GM12878 (cell line): ENCODE results near the gene SEMA3D. TPM values are rescaled to one million over a fixed set of nuclear protein-coding genes. Genes with fewer than 3 reads are reported as not detected.

ENCODE experiments used
- ATAC-seq: fragments of 200-7000 bp; cut with Tn5 transposase; 3 replicates; pipeline ENCODE4 v1.9.1; 2020; ENCODE audit warnings: mild to moderate bottlenecking, moderate library complexity
- BruUV-seq: library from RNA; stranded (reverse); fragments of 400-500 nt; replicated peaks from 2 replicates; lab custom pipeline; 2021; lab: Mats Ljungman, UMichigan
- CTCF ChIA-PET: fragments of 300-600 bp; sonication (Branson Sonifier 250); formaldehyde crosslinking; extraction: SDS; loops from one replicate; lab custom pipeline; 2021; ENCODE audit warnings: inconsistent platforms; lab: Yijun Ruan, JAX
- POLR2A ChIA-PET: fragments of 350-600 bp; formaldehyde crosslinking; extraction: SDS; loops from one replicate; lab custom pipeline; 2021; ENCODE audit warnings: inconsistent platforms; lab: Charles Lee
- RAD21 ChIA-PET: fragments of 300-600 bp; sonication (Branson Sonifier 250); formaldehyde crosslinking; loops from one replicate; lab custom pipeline; 2023; ENCODE audit warnings: antibody characterized with exemption; ENCODE audit not compliant: unreplicated experiment; lab: Charles Lee
- SMC1A ChIA-PET: fragments of 300-600 bp; sonication (Branson Sonifier 250); formaldehyde crosslinking; loops from one replicate; lab custom pipeline; 2023; ENCODE audit not compliant: unreplicated experiment, uncharacterized antibody; lab: Charles Lee
- DNase-seq: peaks from one replicate; pipeline ENCODE4 v3.0.0-alpha.2; 2011; ENCODE audit warnings: low read depth, low spot score
- FAIRE-seq: peaks from 3 replicates; lab custom pipeline; 2011; peaks lifted over from hg19 to GRCh38; lab: Jason Lieb, UNC
- H2AFZ ChIP-seq: 2 replicates; pipeline ENCODE4 v1.6.0; 2011; ENCODE audit warnings: low read depth, low read length, control low read depth; ENCODE audit not compliant: control insufficient read depth
- H3K27ac ChIP-seq: 2 replicates; pipeline ENCODE4 v1.5.1; 2011; ENCODE audit warnings: control low read depth; ENCODE audit not compliant: control insufficient read depth, insufficient read depth
- H3K27me3 ChIP-seq, 2 experiments: replicated peaks in 1 of 2; 2 replicates each; pipeline versions ENCODE4 v1.6.0 to v1.6.1; 2011; ENCODE audit warnings: low read length in 1 of 2; ENCODE audit not compliant: control insufficient read depth in 2 of 2, insufficient read depth in 2 of 2
- H3K36me3 ChIP-seq, 2 experiments: 2 replicates each; pipeline ENCODE4 v1.5.1; 2011; ENCODE audit warnings: low read length in 1 of 2; ENCODE audit not compliant: control insufficient read depth in 2 of 2, insufficient read depth in 2 of 2
- H3K4me1 ChIP-seq: 2 replicates; pipeline ENCODE4 v1.6.1; 2011; ENCODE audit warnings: mild to moderate bottlenecking, low read length, moderate library complexity, mixed read lengths; ENCODE audit not compliant: control insufficient read depth, insufficient read depth
- H3K4me2 ChIP-seq: 2 replicates; pipeline ENCODE4 v1.6.0; 2011; ENCODE audit warnings: control low read depth; ENCODE audit not compliant: control insufficient read depth, insufficient read depth
- H3K4me3 ChIP-seq: fragments of 200-600 bp; sonication (generic); 2 replicates; pipeline ENCODE4 v1.5.1; 2016
- H3K79me2 ChIP-seq: 2 replicates; pipeline ENCODE4 v1.6.0; 2011; ENCODE audit warnings: low read length; ENCODE audit not compliant: control insufficient read depth, insufficient read depth
- H3K9ac ChIP-seq: 2 replicates; pipeline ENCODE4 v1.8.0; 2011; ENCODE audit warnings: low read length, control low read depth, mixed read lengths; ENCODE audit not compliant: control insufficient read depth, insufficient read depth
- H3K9me3 ChIP-seq: replicated peaks from 3 replicates; pipeline ENCODE4 v1.5.1; 2011; ENCODE audit warnings: mild to moderate bottlenecking, low read length; ENCODE audit not compliant: control insufficient read depth, insufficient read depth
- H4K20me1 ChIP-seq: 2 replicates; pipeline ENCODE4 v1.6.0; 2011; ENCODE audit not compliant: control insufficient read depth, insufficient read depth
- BCL11A ChIP-seq: IDR thresholded peaks from 2 replicates; pipeline ENCODE4 v1.6.1; 2011; ENCODE audit warnings: low read depth, low read length
- HDAC2 ChIP-seq: fragments of 200-600 bp; sonication (generic); IDR thresholded peaks from 2 replicates; pipeline ENCODE4 v1.6.1; 2017
- HDGF ChIP-seq: fragments of 450-650 bp; IDR thresholded peaks from 2 replicates; pipeline ENCODE4 v1.6.1; 2016; ENCODE audit warnings: antibody characterized with exemption
- KDM1A ChIP-seq: fragments of 200-600 bp; sonication (generic); IDR thresholded peaks from 2 replicates; pipeline ENCODE4 v1.6.1; 2016; ENCODE audit warnings: borderline replicate concordance
- MXI1 ChIP-seq: fragments of 150-350 bp; IDR thresholded peaks from 2 replicates; pipeline ENCODE4 v1.6.1; 2011; ENCODE audit warnings: low read depth, mild to moderate bottlenecking, inconsistent platforms, low read length, improper control_type of control experiment
- PML ChIP-seq: IDR thresholded peaks from 2 replicates; pipeline ENCODE4 v1.6.1; 2012; ENCODE audit warnings: low read length, inconsistent platforms
- STAT1 ChIP-seq: fragments of 450-650 bp; conservative IDR thresholded peaks from 2 replicates; pipeline ENCODE4 v1.6.1; 2014; ENCODE audit warnings: antibody characterized with exemption, mild to moderate bottlenecking
- STAT3 ChIP-seq: IDR thresholded peaks from 2 replicates; pipeline ENCODE4 v1.6.1; 2011; ENCODE audit warnings: low read depth, low read length, improper control_type of control experiment
- TAF1 ChIP-seq: IDR thresholded peaks from 2 replicates; pipeline ENCODE4 v1.6.1; 2011; ENCODE audit warnings: mild to moderate bottlenecking, low read depth, low read length, borderline replicate concordance
- ZNF207 ChIP-seq: fragments of 450-650 bp; IDR thresholded peaks from 2 replicates; pipeline ENCODE4 v1.6.1; 2014; ENCODE audit warnings: antibody characterized with exemption, mild to moderate bottlenecking, borderline replicate concordance
- ZZZ3 ChIP-seq: IDR thresholded peaks from 2 replicates; pipeline ENCODE4 v1.6.1; 2011; ENCODE audit warnings: low read depth; ENCODE audit not compliant: control insufficient read depth, insufficient read length
- WGBS: methylation state at CpG from one replicate; pipeline ENCODE4 v1.1.6; 2016; ENCODE audit warnings: low lambda C conversion rate; ENCODE audit not compliant: insufficient replicate concordance, insufficient coverage; ENCODE audit errors: missing lambda C conversion rate; 5-methylcytosine and 5-hydroxymethylcytosine counted together
- in situ Hi-C: fragments of 300-500 bp; cut with MboI; formaldehyde crosslinking; loops from 9 replicates; pipeline ENCODE4 v1.14.3; 2018; ENCODE audit warnings: mixed read lengths
- intact Hi-C: fragments of 100-400 bp; cut with micrococcal nuclease; formaldehyde crosslinking; loops from one replicate; pipeline ENCODE4 v1.14.2; 2022; ENCODE audit not compliant: unreplicated experiment
- polyA plus RNA-seq, 11 experiments: library from polyadenylated mRNA; depleted of rRNA in 4 of 11; unstranded in 6 of 11; stranded (reverse) in 5 of 11; fragments of >200 nt; fragmentation: Nextera tagmentation in 4 of 11; fragmentation: Illumina TruSeq in 1 of 11; extraction: Ambion mirVana in 4 of 11; extraction: Trizol in 1 of 11; gene quantifications; 1 replicate in 1 of 11; 2 replicates in 10 of 11; pipeline versions ENCODE4 v1.2.1 to v1.2.3, GENCODE V29; 2011 to 2016; ENCODE audit warnings: inconsistent platforms in 2 of 11, missing spikeins in 2 of 11, low read depth in 1 of 11
- total RNA-seq, 4 experiments: library from RNA; depleted of rRNA in 3 of 4; stranded (reverse); fragments of >200 nt in 3 of 4; fragmentation: Illumina TruSeq in 1 of 4; extraction: Trizol in 1 of 4; gene quantifications; 2 replicates each; pipeline versions ENCODE4 v1.2.1 to v1.2.3, GENCODE V29; 2013 to 2021
- TF ChIP-seq, protein P1 (sequence below): IDR thresholded peaks from 2 replicates; pipeline ENCODE4 v1.6.1; 2012; ENCODE audit warnings: low read depth, low read length, improper control_type of control experiment
- TF ChIP-seq, protein P2 (sequence below): fragments of 450-650 bp; IDR thresholded peaks from 2 replicates; pipeline ENCODE4 v1.6.1; 2017; ENCODE audit warnings: borderline replicate concordance
- TF ChIP-seq, protein P3 (sequence below): IDR thresholded peaks from 2 replicates; pipeline ENCODE4 v1.6.1; 2012; ENCODE audit warnings: mild to moderate bottlenecking, low read depth, low read length

The SEMA3D gene
- total and polyA plus RNA-seq, 10 of the 15 experiments (the other 5 are each of a cell fraction or from before 2014, with no cell fraction given): 0.04 TPM; not detected in 9

DNA sequence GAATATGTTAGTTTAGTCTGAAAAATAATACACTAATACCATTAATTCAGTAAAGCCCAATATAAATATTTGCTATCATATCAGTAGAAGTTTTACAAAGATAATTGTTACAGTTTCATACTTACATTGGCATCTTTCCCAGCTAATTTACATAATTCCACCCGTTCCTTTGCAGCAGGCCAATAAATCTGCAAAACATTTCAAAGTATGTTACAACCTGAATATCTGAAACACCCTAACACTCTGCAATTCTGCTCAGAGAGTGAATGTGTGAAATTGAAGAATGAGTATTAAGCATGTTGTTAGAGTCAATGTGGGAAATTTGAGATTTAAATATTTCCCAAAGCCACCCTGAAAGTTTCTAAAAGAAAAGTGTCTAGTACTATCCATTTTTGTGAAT is 105.5 kb downstream of the SEMA3D start:
- intact Hi-C loops (no loop called here), in situ Hi-C loops (no loop called here)
- H3K4me2 ChIP-seq: no peak overlapping the region
- no peaks in the 10 kb centered on the region for H3K9me3 ChIP-seq
- BruUV-seq: no TSS peak
- POLR2A ChIA-PET: no interaction called here
- H2AFZ ChIP-seq: no peak overlapping the region
- ATAC-seq (no peak), FAIRE-seq (no peak), DNase-seq (no peak)
- RAD21 ChIA-PET: no interaction called here
- no peak overlapping the region for H3K4me3 ChIP-seq
- H3K4me1 ChIP-seq: no peaks in the 10 kb centered on the region
- no peaks in the 10 kb centered on the region for H3K36me3 ChIP-seq
- H3K27me3 ChIP-seq: no peaks in the 10 kb centered on the region
- TF ChIP-seq TAF1 (no peak), STAT3 (no peak), STAT1 (no peak), MXI1 (no peak), KDM1A (no peak), HDGF (no peak), BCL11A (no peak), ZZZ3 (no peak), ZNF207 (no peak), HDAC2 (no peak), PML (no peak)
- TF ChIP-seq, protein P1, sequence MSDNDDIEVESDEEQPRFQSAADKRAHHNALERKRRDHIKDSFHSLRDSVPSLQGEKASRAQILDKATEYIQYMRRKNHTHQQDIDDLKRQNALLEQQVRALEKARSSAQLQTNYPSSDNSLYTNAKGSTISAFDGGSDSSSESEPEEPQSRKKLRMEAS: no peak
- TF ChIP-seq, protein P2, sequence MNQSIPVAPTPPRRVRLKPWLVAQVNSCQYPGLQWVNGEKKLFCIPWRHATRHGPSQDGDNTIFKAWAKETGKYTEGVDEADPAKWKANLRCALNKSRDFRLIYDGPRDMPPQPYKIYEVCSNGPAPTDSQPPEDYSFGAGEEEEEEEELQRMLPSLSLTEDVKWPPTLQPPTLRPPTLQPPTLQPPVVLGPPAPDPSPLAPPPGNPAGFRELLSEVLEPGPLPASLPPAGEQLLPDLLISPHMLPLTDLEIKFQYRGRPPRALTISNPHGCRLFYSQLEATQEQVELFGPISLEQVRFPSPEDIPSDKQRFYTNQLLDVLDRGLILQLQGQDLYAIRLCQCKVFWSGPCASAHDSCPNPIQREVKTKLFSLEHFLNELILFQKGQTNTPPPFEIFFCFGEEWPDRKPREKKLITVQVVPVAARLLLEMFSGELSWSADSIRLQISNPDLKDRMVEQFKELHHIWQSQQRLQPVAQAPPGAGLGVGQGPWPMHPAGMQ: no peak
- TF ChIP-seq, protein P3, sequence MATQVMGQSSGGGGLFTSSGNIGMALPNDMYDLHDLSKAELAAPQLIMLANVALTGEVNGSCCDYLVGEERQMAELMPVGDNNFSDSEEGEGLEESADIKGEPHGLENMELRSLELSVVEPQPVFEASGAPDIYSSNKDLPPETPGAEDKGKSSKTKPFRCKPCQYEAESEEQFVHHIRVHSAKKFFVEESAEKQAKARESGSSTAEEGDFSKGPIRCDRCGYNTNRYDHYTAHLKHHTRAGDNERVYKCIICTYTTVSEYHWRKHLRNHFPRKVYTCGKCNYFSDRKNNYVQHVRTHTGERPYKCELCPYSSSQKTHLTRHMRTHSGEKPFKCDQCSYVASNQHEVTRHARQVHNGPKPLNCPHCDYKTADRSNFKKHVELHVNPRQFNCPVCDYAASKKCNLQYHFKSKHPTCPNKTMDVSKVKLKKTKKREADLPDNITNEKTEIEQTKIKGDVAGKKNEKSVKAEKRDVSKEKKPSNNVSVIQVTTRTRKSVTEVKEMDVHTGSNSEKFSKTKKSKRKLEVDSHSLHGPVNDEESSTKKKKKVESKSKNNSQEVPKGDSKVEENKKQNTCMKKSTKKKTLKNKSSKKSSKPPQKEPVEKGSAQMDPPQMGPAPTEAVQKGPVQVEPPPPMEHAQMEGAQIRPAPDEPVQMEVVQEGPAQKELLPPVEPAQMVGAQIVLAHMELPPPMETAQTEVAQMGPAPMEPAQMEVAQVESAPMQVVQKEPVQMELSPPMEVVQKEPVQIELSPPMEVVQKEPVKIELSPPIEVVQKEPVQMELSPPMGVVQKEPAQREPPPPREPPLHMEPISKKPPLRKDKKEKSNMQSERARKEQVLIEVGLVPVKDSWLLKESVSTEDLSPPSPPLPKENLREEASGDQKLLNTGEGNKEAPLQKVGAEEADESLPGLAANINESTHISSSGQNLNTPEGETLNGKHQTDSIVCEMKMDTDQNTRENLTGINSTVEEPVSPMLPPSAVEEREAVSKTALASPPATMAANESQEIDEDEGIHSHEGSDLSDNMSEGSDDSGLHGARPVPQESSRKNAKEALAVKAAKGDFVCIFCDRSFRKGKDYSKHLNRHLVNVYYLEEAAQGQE: no peak
- CTCF ChIA-PET: no interaction called here
- WGBS: 27% methylated on average over 1 of the region's 1 CpG
- SMC1A ChIA-PET: interaction anchor here (1.2 kb wide), 1 partner anchor 11 kb away, joined by 3 read pairs; no protein-coding TSS in a partner anchor
- no peaks in the 10 kb centered on the region for H3K79me2 ChIP-seq
- H3K27ac ChIP-seq: no peak overlapping the region
- no peaks in the 10 kb centered on the region for H4K20me1 ChIP-seq
- no peak overlapping the region for H3K9ac ChIP-seq
